GM13977 (cell line): ENCODE data around the gene RGS8.

Experiments used
- DNase-seq: peaks from one replicate; pipeline ENCODE4 v3.0.0; 2012; ENCODE audit warnings: low spot score
- CTCF ChIP-seq: IDR thresholded peaks from 2 replicates; pipeline ENCODE4 v1.5.1; 2012; ENCODE audit warnings: mild to moderate bottlenecking, control low read depth; ENCODE audit not compliant: insufficient read depth; ENCODE audit errors: extremely low read depth, missing control alignments
- in situ Hi-C: fragments of 300-500 bp; cut with MboI; formaldehyde crosslinking; loops from one replicate; pipeline ENCODE4 v1.12.0; 2022; ENCODE audit warnings: low sequenced_read_pairs, low pct_unique_long_range_greater_than_20kb, mixed read lengths, inconsistent platforms; ENCODE audit not compliant: unreplicated experiment

RGS8 gene

DNA sequence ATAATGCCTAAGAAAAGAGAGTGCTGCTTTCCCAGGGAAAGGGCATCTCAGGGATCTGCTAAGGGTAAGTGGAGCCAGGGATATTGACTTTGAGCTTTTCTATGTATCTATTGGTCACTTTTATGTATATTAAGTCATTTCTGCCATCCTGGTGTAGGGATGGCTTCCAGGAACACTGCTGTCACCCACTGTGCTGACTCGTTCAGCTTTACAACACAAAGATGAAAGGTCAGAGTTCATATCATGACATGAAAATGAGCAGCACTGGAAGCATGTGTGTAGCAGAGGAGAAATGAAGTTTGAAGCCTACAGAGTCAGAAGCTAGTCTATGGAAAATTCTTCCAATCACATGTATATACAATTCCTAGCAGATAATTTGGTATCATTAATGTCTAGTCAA lies 37.1 kb upstream of the RGS8 start:
- no peak for DNase-seq
- in situ Hi-C loops, result no loop called here
- no peak for TF ChIP-seq CTCF

DNA sequence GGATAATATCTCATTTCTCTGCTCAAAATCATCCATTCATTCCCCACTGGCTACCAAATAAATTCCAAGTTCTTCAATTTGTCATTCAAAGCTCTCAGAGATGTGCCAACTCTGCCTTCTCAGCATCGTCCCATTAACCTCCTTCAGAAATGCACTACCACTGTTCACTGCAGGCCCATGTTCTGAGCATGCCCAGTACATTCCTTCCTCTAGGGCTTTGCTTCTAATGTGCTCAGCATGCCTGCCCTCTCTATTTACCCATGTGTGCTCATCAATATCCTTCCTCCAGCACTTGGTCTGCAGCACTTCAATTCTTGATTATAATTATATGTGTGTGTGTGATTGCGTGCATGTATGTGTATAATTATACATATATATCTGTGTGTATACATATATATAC lies 36.1 kb upstream of the RGS8 start:
- in situ Hi-C loops, result no loop called here
- TF ChIP-seq CTCF, result no peak
- DNase-seq, result no peak

DNA sequence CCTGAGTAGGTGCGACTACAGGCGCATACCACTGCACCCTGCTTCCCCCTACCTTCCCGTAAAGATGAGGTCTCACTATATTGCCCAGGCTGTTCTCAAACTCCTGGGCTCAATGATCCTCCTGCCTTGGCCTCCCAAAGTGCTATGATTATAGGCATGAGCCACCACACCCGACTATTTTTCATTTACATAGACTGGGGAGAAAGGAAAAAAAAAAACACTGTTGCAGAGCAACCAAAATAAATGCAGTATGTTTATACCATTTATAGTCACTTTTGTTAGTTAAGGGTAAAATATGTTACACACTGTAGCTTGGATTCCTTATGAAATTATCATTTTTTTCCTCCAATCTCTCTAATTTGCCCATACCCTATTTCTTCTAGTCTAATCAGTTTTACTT lies 35.2 kb upstream of the RGS8 start:
- DNase-seq, result no peak
- in situ Hi-C loops, result no loop called here
- no peak for TF ChIP-seq CTCF

DNA sequence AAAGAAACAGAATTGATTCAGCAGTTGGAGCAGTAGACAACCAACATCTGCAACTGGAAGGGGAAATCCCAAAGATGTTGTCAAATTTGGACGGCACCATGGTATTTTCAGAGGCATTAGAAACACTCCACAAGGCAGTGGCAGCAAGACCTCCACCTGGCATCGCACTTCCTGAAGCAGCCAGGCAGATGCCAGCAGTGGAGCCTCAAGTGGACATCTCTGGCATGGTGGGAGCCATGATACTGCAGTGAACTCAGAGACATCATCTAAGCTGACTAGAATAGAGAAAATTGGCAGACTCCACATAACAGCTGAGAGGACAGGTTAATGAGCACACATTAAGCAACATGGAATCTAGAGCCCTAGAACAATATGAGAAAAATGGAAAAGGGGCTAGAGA lies 33.9 kb upstream of the RGS8 start:
- in situ Hi-C loops, result no loop called here
- DNase-seq, result no peak
- TF ChIP-seq CTCF, result no peak

DNA sequence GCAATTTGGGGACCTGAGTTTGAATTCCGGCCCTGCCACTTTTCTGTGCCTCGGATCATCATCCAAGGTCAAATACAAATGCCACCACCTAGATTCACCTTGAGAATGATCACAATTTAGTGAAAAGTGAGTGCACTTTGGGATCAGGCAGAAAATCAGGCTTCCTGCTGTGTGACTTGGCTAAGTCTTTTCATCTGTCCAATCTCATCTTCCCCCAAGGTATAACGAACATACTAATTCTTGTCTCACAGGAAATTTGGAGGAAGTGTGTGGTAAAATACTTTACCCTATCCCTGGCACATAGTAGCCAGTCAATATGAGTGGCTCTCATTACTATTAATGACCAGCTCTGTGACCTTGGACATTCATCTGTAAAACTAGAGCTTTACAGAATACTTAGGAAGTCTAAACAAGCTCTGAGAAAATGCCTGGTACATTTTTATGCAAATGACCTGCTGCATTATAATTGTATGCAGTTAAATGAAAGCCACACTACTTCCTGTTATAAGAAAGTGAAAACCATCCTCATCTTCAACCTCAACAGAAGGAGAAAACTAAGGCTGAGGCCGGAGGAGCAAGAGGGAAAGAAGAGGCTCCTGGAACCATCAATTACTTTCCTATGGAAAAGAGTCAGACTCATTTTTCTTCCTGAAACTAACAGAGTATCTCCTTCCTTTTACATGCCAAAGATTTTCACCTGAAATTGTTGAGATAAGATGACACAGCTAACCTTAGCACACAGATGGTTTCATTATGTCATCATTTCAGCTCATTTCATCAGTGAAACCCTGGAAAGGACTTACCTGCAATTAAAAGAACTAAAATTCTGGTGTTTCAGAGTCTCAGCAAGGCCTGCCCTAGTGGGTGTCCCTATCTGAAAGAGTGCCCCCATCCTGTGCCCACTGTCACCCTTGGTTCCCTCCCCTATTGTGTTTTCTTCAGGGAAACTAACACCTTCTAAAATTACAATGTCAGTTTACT lies 32.6 kb upstream of the RGS8 start:
- no peak for TF ChIP-seq CTCF
- no peak for DNase-seq
- in situ Hi-C loops, result no loop called here

- in situ Hi-C loops, result no loop called here
- no peak for TF ChIP-seq CTCF
- DNase-seq, result no peak
Measured at GRCh38 chr1:182715531-182715930, 31.1 kb upstream of the RGS8 start.

DNA sequence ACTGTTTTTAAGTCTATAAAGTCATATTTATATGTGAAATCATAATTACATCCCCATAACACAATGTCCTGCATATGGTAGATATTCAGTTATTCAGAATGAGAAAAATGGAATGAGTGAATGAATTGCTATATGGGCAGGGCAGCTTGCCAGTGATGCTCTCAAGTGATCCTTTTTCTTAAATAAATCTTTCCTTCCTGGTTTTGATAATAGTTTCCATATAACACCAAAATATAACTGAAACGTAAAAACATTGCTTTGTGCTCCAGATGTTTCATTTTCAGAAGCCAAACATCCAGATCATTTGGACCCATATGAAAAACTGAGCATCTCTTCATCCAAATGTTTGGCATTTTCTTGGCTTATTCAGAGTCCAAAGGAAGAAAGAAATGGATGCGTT lies 30.2 kb upstream of the RGS8 start:
- DNase-seq, result no peak
- in situ Hi-C loops, result no loop called here
- TF ChIP-seq CTCF, result no peak
